Measurements from ENCODE around the gene SKI. TPM values are rescaled to one million over a fixed set of nuclear protein-coding genes. Genes with fewer than 3 reads are reported as not detected.

SKI gene
- total RNA-seq, 2 donors from 2014 or later, result 16.5 to 42.7 TPM

DNA sequence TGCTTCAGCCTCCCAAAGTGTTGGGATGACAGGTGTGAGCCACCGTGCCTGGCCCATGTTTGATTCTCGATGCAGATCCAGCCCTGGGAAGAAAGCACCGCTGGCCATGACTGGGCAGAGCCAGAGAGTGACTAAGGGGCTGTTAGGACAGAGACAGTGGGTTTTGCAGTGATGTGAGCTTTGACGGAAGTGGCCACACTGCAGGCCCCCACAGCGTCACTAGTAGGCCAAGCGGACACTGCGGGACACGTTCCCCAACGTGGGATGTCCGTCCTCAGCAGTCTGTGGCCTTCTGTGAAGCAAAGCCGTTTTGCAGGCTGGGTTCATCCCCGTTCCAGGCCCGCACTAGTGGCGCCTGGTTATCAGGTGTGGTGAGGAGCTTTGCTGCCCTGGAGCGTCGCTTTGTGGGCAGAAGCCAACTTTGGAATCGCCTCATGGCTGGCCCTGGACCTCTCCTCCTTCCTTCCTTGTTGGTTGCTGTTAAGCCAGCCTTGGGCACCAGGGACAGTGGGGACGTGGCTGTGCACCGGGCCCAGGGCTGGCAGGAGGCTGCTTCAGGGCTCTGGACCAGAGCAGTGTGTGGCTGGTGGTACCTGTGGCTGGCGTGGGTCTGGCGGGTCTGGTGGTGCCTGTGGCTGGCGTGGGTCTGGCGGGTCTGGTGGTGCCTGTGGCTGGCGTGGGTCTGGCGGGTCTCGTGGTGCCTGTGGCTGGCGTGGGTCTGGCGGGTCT lies 41.2 kb downstream of the SKI start:
- no peaks in the 10 kb centered on the region for H3K27me3 Mint-ChIP-seq
- H3K27ac Mint-ChIP-seq, result no peak overlapping the region
- H3K9me3 Mint-ChIP-seq, result no peaks in the 10 kb centered on the region
- ATAC-seq, result no peak
- peaks cover 20 to 28% of the 10 kb centered on the region in 2 donors for H3K4me1 Mint-ChIP-seq (ENCODE audit: low read depth in 2 of 2)
- no peak overlapping the region for H3K4me3 Mint-ChIP-seq
- no peaks in the 10 kb centered on the region for H3K36me3 Mint-ChIP-seq
- peak; percentile 52 for DNase-seq (ENCODE audit: low spot score)

DNA sequence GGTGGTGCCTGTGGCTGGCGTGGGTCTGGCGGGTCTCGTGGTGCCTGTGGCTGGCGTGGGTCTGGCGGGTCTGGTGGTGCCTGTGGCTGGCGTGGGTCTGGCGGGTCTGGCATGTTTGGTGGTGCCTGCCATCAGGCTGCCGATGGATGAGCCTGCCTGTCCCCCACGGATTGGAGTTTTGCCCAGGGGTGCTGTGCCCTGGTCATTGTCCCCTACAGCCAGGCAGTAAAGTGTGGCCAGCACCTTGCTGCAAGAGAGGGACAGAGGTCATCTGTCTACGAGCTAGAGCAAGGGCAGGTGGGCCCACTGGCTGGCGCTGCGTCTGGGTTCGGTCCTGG lies 41.8 kb downstream of the SKI start:
- Mint-ChIP-seq H3K27me3 (no peaks in the 10 kb centered on the region), H3K4me3 (no peak overlapping the region), H3K27ac (no peak overlapping the region)

DNA sequence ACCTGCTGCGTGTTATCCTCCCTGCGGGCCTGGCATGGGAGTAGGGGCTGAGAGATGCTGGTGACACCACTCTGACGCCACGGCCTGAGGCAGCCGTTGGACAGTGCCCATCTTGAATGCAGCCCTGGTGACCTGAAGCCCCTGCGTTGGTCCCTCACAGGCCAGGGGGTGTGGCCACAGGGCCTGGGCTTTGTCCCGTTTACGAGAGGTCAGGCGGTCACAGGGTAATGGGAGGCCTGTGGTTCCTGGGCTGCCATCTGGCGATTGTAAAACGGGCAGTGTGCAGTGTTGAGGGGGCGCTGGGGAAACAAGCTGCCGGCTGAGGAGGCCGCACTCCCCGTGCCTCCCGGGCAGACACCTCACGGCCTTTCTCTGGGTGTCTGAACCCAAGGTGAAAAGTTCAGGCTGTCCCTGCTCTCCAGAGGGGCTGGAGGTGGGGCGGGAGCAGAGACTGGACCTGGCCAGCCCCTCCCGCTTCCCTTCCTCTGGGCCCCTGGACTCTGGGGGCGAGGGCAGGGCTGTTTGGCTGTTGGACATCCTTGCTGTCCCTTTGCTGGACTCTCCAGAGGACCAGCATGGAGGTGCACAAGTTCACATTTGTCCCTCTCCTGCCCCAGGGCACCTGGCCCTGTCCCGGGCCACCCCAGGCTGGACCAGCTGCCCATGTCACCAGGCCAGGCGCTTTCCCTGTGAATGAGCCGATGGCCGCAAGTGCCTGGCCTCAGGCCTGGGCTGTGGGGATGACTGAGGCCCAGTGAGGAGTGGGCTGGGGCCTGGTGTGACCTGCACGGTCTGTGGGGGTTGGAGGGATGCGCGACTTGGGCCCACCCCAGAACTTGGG lies 42.4 kb downstream of the SKI start:
- Mint-ChIP-seq H3K4me1 (ENCODE audit: low read depth in 2 of 2) (peaks cover 9 to 22% of the 10 kb centered on the region in 2 donors), H3K4me3 (no peak overlapping the region), H3K27ac (no peak overlapping the region)

More for the DNA sequence above, 41.8 kb downstream of the SKI start:
- Mint-ChIP-seq H3K9me3 (no peaks in the 10 kb centered on the region), H3K4me1 (ENCODE audit: low read depth in 2 of 2) (peaks cover 15 to 28% of the 10 kb centered on the region in 2 donors), H3K36me3 (no peaks in the 10 kb centered on the region)
- ATAC-seq (no peak), DNase-seq (ENCODE audit: low spot score) (peak; percentile 34)

DNA sequence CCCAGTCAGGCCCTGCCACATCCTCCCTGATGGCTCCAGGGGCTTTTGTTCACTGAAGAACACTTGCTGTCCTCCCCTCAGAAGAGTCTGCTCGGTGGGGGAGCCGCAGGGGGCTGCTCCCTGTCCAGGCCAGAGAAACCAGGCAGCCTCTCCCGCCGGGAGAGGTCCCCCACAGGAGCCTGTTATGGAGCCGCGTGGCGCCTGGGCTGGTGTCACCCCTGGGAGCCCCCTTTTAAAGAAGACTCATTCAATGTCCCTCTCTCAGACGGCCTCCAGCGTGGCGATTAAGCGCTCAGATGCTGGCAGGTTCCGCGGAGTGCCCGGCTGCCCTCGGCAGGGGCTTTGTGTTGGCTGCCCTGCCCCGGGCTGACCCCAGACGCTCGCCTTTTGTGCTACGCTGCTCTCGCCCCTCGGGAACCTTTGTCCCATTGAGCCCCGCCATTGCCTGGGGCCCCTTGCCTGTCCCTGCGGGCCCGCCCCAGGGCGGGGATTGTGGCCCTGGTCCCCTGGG lies 43.1 kb downstream of the SKI start:
- no peak for ATAC-seq
- H3K36me3 Mint-ChIP-seq, result no peaks in the 10 kb centered on the region

More for the DNA sequence above, 42.4 kb downstream of the SKI start:
- Mint-ChIP-seq H3K36me3 (no peaks in the 10 kb centered on the region), H3K9me3 (no peaks in the 10 kb centered on the region), H3K27me3 (no peaks in the 10 kb centered on the region)
- ATAC-seq (no peak), DNase-seq (ENCODE audit: low spot score) (peak; percentile 52)

DNA sequence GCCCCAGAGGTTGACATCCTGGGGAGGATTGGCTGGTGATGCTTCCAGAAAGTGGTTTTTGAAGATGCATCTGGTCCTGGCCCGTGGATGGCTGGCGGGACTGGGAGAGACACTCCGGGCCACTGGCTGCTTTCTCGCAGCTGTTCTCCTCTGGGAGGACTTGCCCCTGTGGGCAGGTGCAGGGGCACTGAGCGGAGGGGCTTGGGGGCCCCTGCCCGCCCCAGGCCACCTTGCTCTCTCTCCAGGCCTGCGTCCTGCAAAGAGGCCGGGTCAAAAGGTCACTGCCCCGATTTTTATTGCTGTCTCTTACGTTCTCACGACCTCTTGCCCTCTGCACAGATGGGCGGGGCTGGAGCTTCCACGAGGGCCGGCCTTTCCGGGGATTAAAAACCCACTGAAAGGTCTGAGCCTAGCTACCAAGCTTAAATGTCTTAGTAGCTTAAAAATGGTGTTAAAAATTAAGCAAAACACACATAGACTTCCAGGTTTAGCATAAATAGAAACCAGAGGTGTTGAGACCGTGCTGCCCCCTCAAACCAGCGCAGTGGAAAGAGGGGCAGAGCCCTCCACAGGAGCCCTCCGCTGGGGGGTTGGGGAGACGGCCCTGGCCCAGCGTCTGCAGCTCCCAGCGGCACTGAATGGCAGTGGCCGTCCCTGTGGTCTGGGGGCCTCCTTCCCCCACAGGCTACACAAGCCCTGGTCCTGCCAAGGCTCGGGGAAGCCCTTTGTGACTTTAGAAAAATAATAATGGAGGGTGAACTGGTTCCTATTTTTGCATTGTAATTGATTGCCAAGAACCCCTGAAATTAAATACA lies 43.9 kb downstream of the SKI start:
- no peak overlapping the region for H3K27ac Mint-ChIP-seq
- H3K36me3 Mint-ChIP-seq, result no peaks in the 10 kb centered on the region
- ATAC-seq (no peak), DNase-seq (ENCODE audit: low spot score) (peak; percentile 55)
- no peaks in the 10 kb centered on the region for H3K9me3 Mint-ChIP-seq
- no peaks in the 10 kb centered on the region for H3K27me3 Mint-ChIP-seq
- no peak overlapping the region for H3K4me3 Mint-ChIP-seq
- H3K4me1 Mint-ChIP-seq (ENCODE audit: low read depth in 2 of 2), result peaks cover 9 to 19% of the 10 kb centered on the region in 2 donors

More for the DNA sequence above, 43.1 kb downstream of the SKI start:
- H3K9me3 Mint-ChIP-seq, result no peaks in the 10 kb centered on the region
- H3K4me3 Mint-ChIP-seq, result no peak overlapping the region
- no peaks in the 10 kb centered on the region for H3K27me3 Mint-ChIP-seq
- no peak overlapping the region for H3K27ac Mint-ChIP-seq
- peak; percentile 58 for DNase-seq (ENCODE audit: low spot score)
- peaks cover 7 to 19% of the 10 kb centered on the region in 2 donors for H3K4me1 Mint-ChIP-seq (ENCODE audit: low read depth in 2 of 2)

DNA sequence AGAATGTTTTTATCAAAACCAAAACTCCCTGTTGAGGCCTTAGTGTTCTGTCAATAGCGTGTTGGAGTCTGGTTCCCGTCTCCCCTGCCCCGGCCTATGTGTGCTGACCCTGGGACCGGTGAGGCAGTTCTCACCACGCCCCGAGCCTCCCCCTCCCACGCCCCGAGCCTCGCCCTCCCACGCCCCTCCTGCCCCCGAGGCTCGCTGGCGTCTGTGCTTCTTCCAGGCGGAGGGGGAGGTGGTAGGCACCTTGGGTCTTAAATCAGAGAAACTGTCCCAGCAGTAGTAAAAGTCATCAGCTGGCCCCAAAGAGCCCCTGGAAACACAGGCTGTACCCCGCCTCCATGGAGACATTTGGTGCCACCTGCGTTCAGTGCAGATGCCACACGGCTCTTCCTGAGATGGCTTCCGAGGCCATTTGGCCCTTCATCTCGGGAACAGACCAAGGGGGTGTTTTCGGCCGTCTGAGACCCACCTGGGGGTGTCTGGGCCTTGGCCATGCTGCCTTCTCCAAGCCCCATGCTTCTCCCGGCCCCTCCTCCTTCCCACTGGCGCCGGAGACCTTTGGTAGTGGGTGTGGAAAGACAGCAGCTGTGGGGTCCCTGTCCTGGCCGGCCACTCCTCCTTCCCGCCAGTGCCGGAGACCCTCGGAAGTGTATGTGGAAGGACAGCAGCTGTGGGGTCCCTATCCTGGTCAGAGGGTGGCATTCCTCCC lies 44.7 kb downstream of the SKI start:
- no peaks in the 10 kb centered on the region for H3K27me3 Mint-ChIP-seq
- H3K4me3 Mint-ChIP-seq, result no peak overlapping the region
- no peaks in the 10 kb centered on the region for H3K36me3 Mint-ChIP-seq
- H3K4me1 Mint-ChIP-seq (ENCODE audit: low read depth in 2 of 2), result peaks cover 13 to 22% of the 10 kb centered on the region in 2 donors
- no peak overlapping the region for H3K27ac Mint-ChIP-seq
- DNase-seq (ENCODE audit: low spot score) (peak; percentile 58), ATAC-seq (no peak)
- no peaks in the 10 kb centered on the region for H3K9me3 Mint-ChIP-seq

DNA sequence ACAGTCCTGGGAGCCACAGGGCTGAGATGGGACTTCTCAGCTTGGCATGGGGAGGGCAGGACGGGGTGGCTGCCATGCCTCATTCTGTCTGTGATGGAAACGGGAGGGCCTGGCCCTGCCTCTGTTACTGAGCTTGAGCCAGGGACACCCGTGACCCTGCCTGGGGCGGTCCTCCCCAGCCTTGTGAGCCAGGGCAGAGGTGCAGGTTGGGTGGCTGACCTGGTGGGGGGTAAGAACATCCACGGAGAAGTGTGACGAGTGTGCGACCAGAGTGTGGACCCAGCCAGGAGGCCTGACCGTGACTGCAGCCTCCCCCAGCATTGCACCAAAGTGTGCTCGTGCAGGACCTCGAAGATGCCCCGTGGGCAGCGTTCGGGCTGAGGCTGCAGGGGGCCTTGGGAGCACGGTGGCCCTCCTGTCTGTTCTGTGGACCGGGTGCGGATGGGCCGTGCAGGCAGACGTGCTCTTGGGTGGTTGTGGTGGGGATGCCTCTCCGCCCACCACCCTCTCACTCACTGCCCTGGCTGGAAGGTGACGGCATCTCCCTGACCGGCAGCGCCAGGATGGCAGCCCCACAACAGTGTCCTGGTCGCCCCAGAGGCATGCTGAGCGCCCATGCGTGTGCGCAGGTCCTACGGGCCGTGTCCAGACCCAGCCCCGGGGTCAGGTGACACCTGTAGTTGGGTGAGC lies 45.4 kb downstream of the SKI start:
- ATAC-seq, result no peak
- peak; percentile 57 for DNase-seq (ENCODE audit: low spot score)
- Mint-ChIP-seq H3K9me3 (no peaks in the 10 kb centered on the region), H3K4me3 (no peak overlapping the region), H3K27ac (no peak overlapping the region), H3K36me3 (no peaks in the 10 kb centered on the region), H3K4me1 (ENCODE audit: low read depth in 2 of 2) (peaks cover 13 to 22% of the 10 kb centered on the region in 2 donors), H3K27me3 (no peaks in the 10 kb centered on the region)

DNA sequence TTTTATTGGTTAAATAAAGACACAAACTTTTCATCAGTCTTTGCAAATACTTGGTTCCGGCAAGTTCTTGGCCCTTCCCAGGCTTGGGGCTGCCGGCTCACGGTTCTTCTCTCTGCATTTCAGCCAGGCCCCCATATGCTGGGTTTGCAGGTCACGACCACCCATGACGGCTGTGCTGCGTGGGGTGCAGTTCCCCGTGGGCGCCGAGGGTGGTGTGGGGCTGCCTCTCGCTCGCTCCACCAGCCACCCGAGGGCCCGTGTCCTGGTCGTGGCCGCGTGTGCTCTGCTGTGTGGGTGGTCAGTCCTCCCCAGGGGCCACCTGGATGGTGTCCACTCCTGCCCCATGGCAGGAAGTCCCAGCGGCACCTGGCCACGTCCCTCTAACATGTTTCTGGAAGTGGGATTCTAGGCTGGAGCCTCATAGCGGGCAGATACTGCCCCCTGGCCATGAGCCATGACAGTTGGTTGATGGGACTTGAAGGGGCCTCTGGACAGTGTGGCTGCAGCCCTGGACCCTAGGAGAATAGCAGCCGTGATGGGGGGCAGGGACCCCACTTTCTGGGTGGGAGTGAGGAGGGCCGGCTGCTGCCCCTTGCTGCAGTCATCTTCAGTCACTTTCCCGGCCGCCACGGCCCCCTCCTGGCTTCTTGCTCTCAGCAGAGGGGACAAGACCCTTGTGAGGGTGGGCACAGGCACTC lies 46.3 kb downstream of the SKI start:
- H3K27ac Mint-ChIP-seq, result no peak overlapping the region
- H3K27me3 Mint-ChIP-seq, result no peaks in the 10 kb centered on the region
- ATAC-seq (no peak), DNase-seq (ENCODE audit: low spot score) (peak; percentile 34)
- no peak overlapping the region for H3K4me3 Mint-ChIP-seq
- H3K36me3 Mint-ChIP-seq, result no peaks in the 10 kb centered on the region
- no peaks in the 10 kb centered on the region for H3K9me3 Mint-ChIP-seq
- peaks cover 13 to 18% of the 10 kb centered on the region in 2 donors for H3K4me1 Mint-ChIP-seq (ENCODE audit: low read depth in 2 of 2)

DNA sequence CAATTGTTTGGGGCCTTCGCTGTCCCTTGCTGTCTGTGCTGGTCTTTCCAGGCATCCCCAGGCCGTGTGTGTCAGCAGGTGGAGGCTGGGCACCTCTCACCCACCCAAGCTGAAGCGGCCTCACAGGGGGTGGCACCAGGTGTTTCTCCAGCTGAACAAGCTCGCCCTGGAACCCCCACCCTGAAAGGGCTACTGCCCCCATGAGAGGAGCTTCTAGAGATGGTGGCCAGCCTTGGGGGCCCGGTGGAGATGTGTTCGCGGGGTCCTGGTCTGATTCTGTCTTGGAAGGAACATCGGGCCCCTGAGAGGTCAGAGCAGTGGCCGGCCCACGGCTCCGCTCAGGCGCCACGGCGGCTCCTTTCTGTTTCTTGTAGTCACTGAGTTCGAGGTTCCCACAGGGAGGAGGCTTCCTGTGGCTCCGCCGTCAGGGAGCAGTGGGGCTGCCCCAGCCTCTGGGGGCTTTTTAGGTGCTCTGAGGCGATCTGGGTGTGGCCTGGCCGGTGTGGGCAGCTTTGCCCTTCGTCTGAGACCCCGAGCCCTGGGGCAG lies 46.9 kb downstream of the SKI start:
- DNase-seq (ENCODE audit: low spot score) (peak; percentile 46), ATAC-seq (no peak)
- Mint-ChIP-seq H3K9me3 (no peaks in the 10 kb centered on the region), H3K27me3 (no peaks in the 10 kb centered on the region), H3K36me3 (no peaks in the 10 kb centered on the region), H3K27ac (no peak overlapping the region), H3K4me3 (no peak overlapping the region), H3K4me1 (ENCODE audit: low read depth in 2 of 2) (peaks cover 13 to 18% of the 10 kb centered on the region in 2 donors)

DNA sequence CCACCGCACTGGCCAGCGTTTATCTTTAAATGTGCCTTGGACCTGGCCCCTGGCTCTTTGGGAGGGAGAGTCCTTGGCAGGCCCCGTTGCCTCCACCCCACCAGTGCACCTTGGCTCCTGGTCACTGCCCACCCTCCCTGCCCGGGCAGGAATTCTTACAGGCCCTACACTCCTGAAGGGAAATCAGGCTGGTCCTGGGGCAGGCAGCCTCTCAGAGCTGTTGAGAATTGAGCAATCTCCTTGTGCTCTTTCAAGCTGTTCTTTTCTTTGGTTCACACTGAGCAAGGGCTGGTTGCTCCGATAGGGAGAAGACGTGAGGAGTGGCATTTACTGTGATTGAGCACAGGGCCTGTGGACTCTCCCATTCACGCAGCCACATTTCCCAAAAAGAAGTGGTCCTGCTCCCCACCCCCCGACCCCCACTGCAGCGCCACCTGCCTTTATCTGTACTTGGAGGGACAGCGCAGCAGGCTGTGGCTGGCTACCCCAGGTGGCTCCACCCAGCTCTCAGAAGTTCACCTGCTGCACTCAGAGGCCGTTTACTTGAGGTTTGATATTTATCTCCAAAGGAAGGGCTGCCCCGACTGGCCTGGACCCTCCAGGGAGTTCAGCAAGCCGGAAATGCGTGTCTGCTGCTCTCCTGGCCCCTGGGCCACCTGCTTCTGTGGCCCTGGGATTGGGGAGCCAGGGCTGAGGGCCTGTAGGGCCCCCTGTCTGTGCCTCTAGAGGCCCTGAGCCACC lies 47.8 kb downstream of the SKI start:
- ATAC-seq (peak; percentile 8 to 45), DNase-seq (ENCODE audit: low spot score) (peak; percentile 50)
- Mint-ChIP-seq H3K27ac (no peak overlapping the region), H3K36me3 (no peaks in the 10 kb centered on the region), H3K4me1 (ENCODE audit: low read depth in 2 of 2) (peaks cover 13 to 18% of the 10 kb centered on the region in 2 donors), H3K4me3 (no peak overlapping the region), H3K27me3 (no peaks in the 10 kb centered on the region), H3K9me3 (no peaks in the 10 kb centered on the region)

DNA sequence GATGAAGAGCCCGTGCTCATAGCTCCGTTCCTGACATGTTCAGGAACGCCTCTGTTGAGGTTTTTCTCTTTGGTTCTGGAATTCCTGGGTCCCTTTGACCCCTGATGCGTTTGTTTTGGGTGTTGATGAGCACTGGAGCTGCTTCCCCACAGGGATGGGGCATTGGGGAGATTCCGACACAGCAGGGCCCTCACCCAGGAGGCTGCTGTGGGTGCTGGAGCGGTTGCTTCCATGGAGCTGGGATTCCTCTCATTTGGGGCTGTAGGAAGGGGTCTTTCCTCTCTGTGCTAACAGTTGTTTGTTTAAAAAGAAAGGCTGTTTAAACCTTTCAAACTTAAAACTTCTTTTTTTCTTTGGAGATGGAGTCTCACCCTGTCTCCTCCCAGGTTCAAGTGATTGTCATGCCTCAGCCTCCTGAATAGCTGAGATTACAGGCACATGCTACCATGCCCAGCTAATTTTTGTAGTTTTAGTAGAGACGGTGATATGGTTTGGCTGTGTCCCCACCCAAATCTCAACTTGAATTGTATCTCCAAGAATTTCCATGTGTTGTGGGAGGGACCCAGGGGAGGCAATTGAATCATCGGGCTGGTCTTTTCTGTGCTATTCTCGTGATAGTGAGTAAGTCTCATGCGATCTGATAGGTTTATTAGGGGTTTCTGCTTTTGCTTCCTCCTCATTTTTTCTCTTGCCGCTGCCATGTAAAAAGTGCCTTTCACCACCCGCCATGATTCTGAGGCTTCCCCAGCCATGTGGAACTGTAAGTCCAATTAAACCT lies 48.9 kb downstream of the SKI start:
- Mint-ChIP-seq H3K4me1 (ENCODE audit: low read depth in 2 of 2) (peaks cover 13 to 17% of the 10 kb centered on the region in 2 donors), H3K36me3 (no peaks in the 10 kb centered on the region), H3K4me3 (no peak overlapping the region), H3K27me3 (no peaks in the 10 kb centered on the region), H3K9me3 (no peaks in the 10 kb centered on the region), H3K27ac (peak overlapping the region in 1 of 2 donors; percentile 58)
- no peak for ATAC-seq
- peak; percentile 52 for DNase-seq (ENCODE audit: low spot score)

All from natural killer cell treated with Interleukin-12 subunit alpha and Interleukin-12 subunit beta and Interleukin-15 and Interleukin-18, amount 100 ng/mL, for 72 hours (primary cell).